Epithelial cell of esophagus (primary cell): ENCODE data around the gene HIP1R.

Experiments
- DNase-seq: peaks from one replicate; pipeline ENCODE4 v3.0.0; 2010; ENCODE audit warnings: low read depth
- H3K4me3 ChIP-seq: 2 replicates; pipeline ENCODE4 v1.5.1; 2011; ENCODE audit warnings: mild to moderate bottlenecking, low read length, control low read depth
- CTCF ChIP-seq: IDR thresholded peaks from 2 replicates; pipeline ENCODE4 v1.5.1; 2011; ENCODE audit warnings: low read depth, mild to moderate bottlenecking, low read length, control low read depth, inconsistent platforms; ENCODE audit not compliant: insufficient read depth; ENCODE audit errors: missing control alignments

The HIP1R gene, protein sequence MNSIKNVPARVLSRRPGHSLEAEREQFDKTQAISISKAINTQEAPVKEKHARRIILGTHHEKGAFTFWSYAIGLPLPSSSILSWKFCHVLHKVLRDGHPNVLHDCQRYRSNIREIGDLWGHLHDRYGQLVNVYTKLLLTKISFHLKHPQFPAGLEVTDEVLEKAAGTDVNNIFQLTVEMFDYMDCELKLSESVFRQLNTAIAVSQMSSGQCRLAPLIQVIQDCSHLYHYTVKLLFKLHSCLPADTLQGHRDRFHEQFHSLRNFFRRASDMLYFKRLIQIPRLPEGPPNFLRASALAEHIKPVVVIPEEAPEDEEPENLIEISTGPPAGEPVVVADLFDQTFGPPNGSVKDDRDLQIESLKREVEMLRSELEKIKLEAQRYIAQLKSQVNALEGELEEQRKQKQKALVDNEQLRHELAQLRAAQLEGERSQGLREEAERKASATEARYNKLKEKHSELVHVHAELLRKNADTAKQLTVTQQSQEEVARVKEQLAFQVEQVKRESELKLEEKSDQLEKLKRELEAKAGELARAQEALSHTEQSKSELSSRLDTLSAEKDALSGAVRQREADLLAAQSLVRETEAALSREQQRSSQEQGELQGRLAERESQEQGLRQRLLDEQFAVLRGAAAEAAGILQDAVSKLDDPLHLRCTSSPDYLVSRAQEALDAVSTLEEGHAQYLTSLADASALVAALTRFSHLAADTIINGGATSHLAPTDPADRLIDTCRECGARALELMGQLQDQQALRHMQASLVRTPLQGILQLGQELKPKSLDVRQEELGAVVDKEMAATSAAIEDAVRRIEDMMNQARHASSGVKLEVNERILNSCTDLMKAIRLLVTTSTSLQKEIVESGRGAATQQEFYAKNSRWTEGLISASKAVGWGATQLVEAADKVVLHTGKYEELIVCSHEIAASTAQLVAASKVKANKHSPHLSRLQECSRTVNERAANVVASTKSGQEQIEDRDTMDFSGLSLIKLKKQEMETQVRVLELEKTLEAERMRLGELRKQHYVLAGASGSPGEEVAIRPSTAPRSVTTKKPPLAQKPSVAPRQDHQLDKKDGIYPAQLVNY

DNA sequence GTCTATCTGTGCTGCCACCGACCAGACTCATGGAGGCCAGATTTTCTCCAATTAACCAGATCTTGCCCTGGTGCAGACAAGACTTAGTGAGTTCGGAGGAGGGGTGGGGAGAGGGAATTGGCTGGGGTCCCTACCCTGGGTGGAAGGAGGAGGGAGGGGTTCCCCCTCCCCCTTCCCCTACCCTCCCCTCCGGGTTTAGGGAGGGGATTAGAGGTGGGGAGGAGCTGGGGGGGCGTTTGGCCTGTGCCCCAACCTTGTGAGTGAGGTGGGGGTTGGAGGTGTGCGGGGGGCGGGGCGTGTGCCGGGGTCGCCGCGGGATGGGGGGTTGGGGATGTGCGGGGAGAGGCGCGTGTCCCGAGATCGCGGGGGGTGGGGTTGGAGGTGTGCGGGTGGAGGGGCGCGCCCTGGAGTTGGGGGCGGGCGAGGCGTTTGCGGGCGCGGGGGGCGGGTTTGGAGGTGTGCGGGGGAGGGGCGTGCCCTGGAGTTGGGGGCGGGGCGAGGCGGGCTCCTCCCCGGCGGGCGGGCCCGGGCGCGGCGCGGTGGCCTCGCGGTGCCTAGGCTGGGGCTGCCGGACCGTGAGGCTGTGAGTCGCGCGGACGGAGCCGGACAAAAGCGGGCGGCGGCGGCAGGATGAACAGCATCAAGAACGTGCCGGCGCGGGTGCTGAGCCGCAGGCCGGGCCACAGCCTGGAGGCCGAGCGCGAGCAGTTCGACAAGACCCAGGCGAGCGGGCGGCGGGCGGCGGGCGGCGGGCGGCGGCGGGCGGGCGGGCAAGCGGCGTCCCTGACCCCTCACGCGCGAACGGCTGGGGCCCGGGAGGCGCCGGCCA is at the start of gene HIP1R:
Gene HIP1R, plus strand, starts transcription at position 537 of the 829 bp plus-strand sequence. Its CDS starts 94 bp downstream, at position 631.
- DNase-seq, result peak; percentile 45
- peak within 1 kb of the TSS; percentile 61 for H3K4me3 ChIP-seq
- TF ChIP-seq CTCF, result no peak

DNA sequence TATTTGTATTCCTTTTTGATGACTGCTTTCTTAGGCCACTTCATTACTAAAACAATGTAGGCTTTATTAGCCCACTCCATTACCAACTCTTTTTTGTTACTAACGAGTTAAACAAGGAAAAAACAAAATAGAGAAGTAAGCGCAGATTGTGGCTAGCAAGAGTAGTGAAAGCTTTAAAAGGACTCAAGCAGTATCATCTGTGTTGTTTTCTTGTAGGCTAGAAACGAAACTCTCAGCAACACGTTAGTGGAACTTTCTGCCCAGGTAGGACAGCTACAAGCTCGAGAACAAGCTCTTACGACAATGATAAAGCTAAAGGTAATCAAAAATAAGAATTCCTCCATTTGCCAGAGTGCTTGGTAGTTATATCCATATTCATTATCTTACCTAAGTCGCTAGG is 49.8 kb upstream of the HIP1R start:
- no peak for TF ChIP-seq CTCF
- no peak for DNase-seq
- no peak overlapping the region for H3K4me3 ChIP-seq

DNA sequence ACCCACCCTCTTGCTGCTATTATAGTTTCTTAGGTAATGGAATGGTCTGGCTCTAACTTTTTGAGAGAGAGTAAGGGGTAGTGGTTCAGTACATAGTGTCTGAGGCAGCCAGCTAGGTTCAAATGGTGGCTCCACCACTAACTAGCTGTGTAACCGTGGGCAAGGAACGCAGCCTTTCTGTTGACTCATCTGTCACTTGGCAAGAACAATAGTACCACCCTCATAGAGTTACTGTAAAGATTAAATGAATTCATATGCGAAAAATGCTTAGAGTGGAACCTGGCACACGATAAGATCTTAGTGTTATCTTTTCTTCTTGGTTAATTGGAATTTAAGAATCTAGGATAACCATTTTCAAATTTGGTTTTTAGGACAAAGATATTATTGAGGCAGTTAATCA is 46.9 kb upstream of the HIP1R start:
- no peak for TF ChIP-seq CTCF
- peak; percentile 56 for DNase-seq
- H3K4me3 ChIP-seq, result no peak overlapping the region

- no peak for TF ChIP-seq CTCF
- DNase-seq, result no peak
- no peak overlapping the region for H3K4me3 ChIP-seq
These were observed 45.6 kb upstream of the HIP1R start for GRCh38 chr12:122789637-122790036.

- peak; percentile 75 for DNase-seq
- no peak overlapping the region for H3K4me3 ChIP-seq
- TF ChIP-seq CTCF, result no peak
These were observed 44.7 kb upstream of the HIP1R start for GRCh38 chr12:122790393-122791075.

GRCh38 chr12:122793685-122794106 is 41.6 kb upstream of the HIP1R start:
- no peak overlapping the region for H3K4me3 ChIP-seq
- peak; percentile 73 for DNase-seq
- TF ChIP-seq CTCF, result peak; percentile 63
